ENCODE data around the gene THY1.
"Not testable (repeated sequence)": the region's sequence is repeated elsewhere in the genome, so short reads cannot be mapped to it uniquely, and the experiment has no call there.

Gene THY1

DNA sequence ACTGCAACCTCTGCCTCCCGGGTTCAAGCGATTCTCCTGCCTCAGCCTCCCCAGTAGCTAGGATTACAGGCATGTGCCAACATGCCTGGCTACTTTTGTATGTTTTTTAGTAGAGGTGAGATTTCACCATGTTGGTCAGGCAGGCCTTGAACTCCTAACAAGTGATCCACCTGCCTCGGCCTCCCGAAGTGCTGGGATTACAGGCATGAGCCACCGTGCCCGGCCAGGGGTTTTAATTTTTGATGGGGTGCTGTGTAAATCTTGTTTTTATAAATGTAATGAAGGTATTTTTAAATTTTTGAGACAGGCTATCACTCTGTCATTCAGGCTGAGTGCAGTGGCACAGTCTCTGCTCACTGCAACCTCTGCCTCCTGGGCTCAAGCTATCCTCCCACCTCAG lies 17.5 kb downstream of the THY1 start:
- not testable (repeated sequence) for H3K4ac ChIP-seq (ENCODE audit: low read depth in 1 of 2, low read length in 2 of 2); H2BK120ac ChIP-seq (ENCODE audit: low read depth, low read length); H2AFZ ChIP-seq (ENCODE audit: low read depth, low read length); H3K4me1 ChIP-seq (ENCODE audit: control insufficient read depth, insufficient read depth, low read depth, low read length); H3K36me3 ChIP-seq (ENCODE audit: control insufficient read depth in 1 of 2, insufficient read depth in 2 of 2, low read depth in 1 of 2, low read length in 2 of 2); H4K91ac ChIP-seq (ENCODE audit: low read length); H3K14ac ChIP-seq (ENCODE audit: low read length in 2 of 2); H4K8ac ChIP-seq (ENCODE audit: low read length); H3K4me2 ChIP-seq (ENCODE audit: low read length, poor library complexity, severe bottlenecking); H2BK12ac ChIP-seq (ENCODE audit: low read length in 2 of 2); H2BK5ac ChIP-seq (ENCODE audit: low read depth, low read length, poor library complexity, severe bottlenecking); H2BK15ac ChIP-seq (ENCODE audit: low read depth, poor library complexity, severe bottlenecking); H3K79me1 ChIP-seq (replicated peaks; ENCODE audit: low read length, poor library complexity, severe bottlenecking); H2AK5ac ChIP-seq (ENCODE audit: low read length, severe bottlenecking); DNase-seq; H3K18ac ChIP-seq (ENCODE audit: low read depth in 1 of 2, low read length in 2 of 2); H3K27ac ChIP-seq (ENCODE audit: low read length, poor library complexity, severe bottlenecking); H3K4me3 ChIP-seq (ENCODE audit: insufficient read depth in 1 of 2, low read depth in 1 of 2, low read length in 2 of 2); H3K9ac ChIP-seq (ENCODE audit: low read length); H3K23ac ChIP-seq (ENCODE audit: low read length in 2 of 2)
- Histone ChIP-seq H3K9me3 (ENCODE audit: control insufficient read depth, low read length) (peaks cover 19% of the 10 kb centered on the region), H3K27me3 (ENCODE audit: control insufficient read depth in 1 of 2, insufficient read depth in 1 of 2, low read length in 2 of 2) (peaks cover 7 to 16% of the 10 kb centered on the region in 2 experiments)
- WGBS, result 93% methylated on average over 6 of the region's 6 CpGs

GRCh38 chr11:119404872-119405271 lies 18.1 kb downstream of the THY1 start:
- Histone ChIP-seq H2BK12ac (ENCODE audit: low read length in 2 of 2) (no peak overlapping the region), H3K79me1 (replicated peaks; ENCODE audit: low read length, poor library complexity, severe bottlenecking) (no peaks in the 10 kb centered on the region), H3K4me1 (ENCODE audit: control insufficient read depth, insufficient read depth, low read depth, low read length) (no peaks in the 10 kb centered on the region), H3K9me3 (ENCODE audit: control insufficient read depth, low read length) (peaks cover 24% of the 10 kb centered on the region), H3K4ac (ENCODE audit: low read depth in 1 of 2, low read length in 2 of 2) (no peak overlapping the region), H4K91ac (ENCODE audit: low read length) (no peak overlapping the region), H2BK5ac (ENCODE audit: low read depth, low read length, poor library complexity, severe bottlenecking) (no peak overlapping the region), H3K9ac (ENCODE audit: low read length) (no peak overlapping the region), H3K27ac (ENCODE audit: low read length, poor library complexity, severe bottlenecking) (no peak overlapping the region), H3K14ac (ENCODE audit: low read length in 2 of 2) (no peak overlapping the region), H2AK5ac (ENCODE audit: low read length, severe bottlenecking) (no peak overlapping the region), H3K36me3 (ENCODE audit: control insufficient read depth in 1 of 2, insufficient read depth in 2 of 2, low read depth in 1 of 2, low read length in 2 of 2) (no peaks in the 10 kb centered on the region), H2BK120ac (ENCODE audit: low read depth, low read length) (no peak overlapping the region), H3K27me3 (ENCODE audit: control insufficient read depth in 1 of 2, insufficient read depth in 1 of 2, low read length in 2 of 2) (peaks cover 7 to 14% of the 10 kb centered on the region in 2 experiments), H3K23ac (ENCODE audit: low read length in 2 of 2) (no peak overlapping the region), H3K18ac (ENCODE audit: low read depth in 1 of 2, low read length in 2 of 2) (no peak overlapping the region), H3K4me2 (ENCODE audit: low read length, poor library complexity, severe bottlenecking) (no peak overlapping the region), H3K4me3 (ENCODE audit: insufficient read depth in 1 of 2, low read depth in 1 of 2, low read length in 2 of 2) (no peak overlapping the region), H2BK15ac (ENCODE audit: low read depth, poor library complexity, severe bottlenecking) (no peak overlapping the region), H2AFZ (ENCODE audit: low read depth, low read length) (no peak overlapping the region), H4K8ac (ENCODE audit: low read length) (no peak overlapping the region)
- no peak for DNase-seq
- WGBS, result 63% methylated on average over 1 of the region's 2 CpGs

DNA sequence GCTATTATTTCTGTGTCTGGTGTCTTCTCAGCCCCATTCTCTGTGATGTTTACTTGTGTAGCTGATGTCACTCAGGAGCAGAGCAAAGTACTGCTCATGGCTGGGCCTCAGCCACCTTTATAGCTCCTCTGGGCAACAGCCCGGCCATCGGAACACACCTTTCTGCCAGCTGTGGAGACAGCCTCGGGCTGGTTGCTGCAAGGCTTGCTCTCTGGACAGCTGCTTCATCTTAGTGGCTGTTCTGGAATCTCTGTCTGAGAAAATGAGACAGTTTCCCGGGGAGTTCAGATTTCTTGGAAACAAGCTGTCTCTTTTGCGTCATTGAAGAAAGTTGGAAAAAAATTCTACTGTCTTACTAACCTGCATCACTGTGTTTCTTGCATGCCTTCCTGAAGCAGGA lies 20.0 kb downstream of the THY1 start:
- no peak overlapping the region for H2BK15ac ChIP-seq (ENCODE audit: low read depth, poor library complexity, severe bottlenecking)
- no peak overlapping the region for H3K23ac ChIP-seq (ENCODE audit: low read length in 2 of 2)
- no peak overlapping the region for H3K14ac ChIP-seq (ENCODE audit: low read length in 2 of 2)
- H2AK5ac ChIP-seq (ENCODE audit: low read length, severe bottlenecking), result no peak overlapping the region
- no peak overlapping the region for H4K91ac ChIP-seq (ENCODE audit: low read length)
- H3K4ac ChIP-seq (ENCODE audit: low read depth in 1 of 2, low read length in 2 of 2), result no peak overlapping the region
- H2BK12ac ChIP-seq (ENCODE audit: low read length in 2 of 2), result no peak overlapping the region
- 92% methylated on average over 5 of the region's 5 CpGs for WGBS
- H3K18ac ChIP-seq (ENCODE audit: low read depth in 1 of 2, low read length in 2 of 2), result no peak overlapping the region
- no peaks in the 10 kb centered on the region for H3K36me3 ChIP-seq (ENCODE audit: control insufficient read depth in 1 of 2, insufficient read depth in 2 of 2, low read depth in 1 of 2, low read length in 2 of 2)
- H3K4me3 ChIP-seq (ENCODE audit: insufficient read depth in 1 of 2, low read depth in 1 of 2, low read length in 2 of 2), result no peak overlapping the region
- no peak overlapping the region for H2AFZ ChIP-seq (ENCODE audit: low read depth, low read length)
- no peak overlapping the region for H4K8ac ChIP-seq (ENCODE audit: low read length)
- H3K9me3 ChIP-seq (ENCODE audit: control insufficient read depth, low read length), result peaks cover 42% of the 10 kb centered on the region
- no peak overlapping the region for H2BK5ac ChIP-seq (ENCODE audit: low read depth, low read length, poor library complexity, severe bottlenecking)
- DNase-seq, result no peak
- no peaks in the 10 kb centered on the region for H3K79me1 ChIP-seq (replicated peaks; ENCODE audit: low read length, poor library complexity, severe bottlenecking)
- H3K9ac ChIP-seq (ENCODE audit: low read length), result no peak overlapping the region
- H3K4me1 ChIP-seq (ENCODE audit: control insufficient read depth, insufficient read depth, low read depth, low read length), result no peaks in the 10 kb centered on the region
- H2BK120ac ChIP-seq (ENCODE audit: low read depth, low read length), result no peak overlapping the region
- H3K27me3 ChIP-seq (ENCODE audit: control insufficient read depth in 1 of 2, insufficient read depth in 1 of 2, low read length in 2 of 2), result peaks cover 7% of the 10 kb centered on the region in 2 experiments
- no peak overlapping the region for H3K4me2 ChIP-seq (ENCODE audit: low read length, poor library complexity, severe bottlenecking)
- H3K27ac ChIP-seq (ENCODE audit: low read length, poor library complexity, severe bottlenecking), result no peak overlapping the region

GRCh38 chr11:119402470-119402869 lies 20.5 kb downstream of the THY1 start:
- WGBS, result 76% methylated on average over 8 of the region's 8 CpGs
- no peak overlapping the region for H2BK120ac ChIP-seq (ENCODE audit: low read depth, low read length)

More at GRCh38 chr11:119402470-119402869, 20.5 kb downstream of the THY1 start:
- Histone ChIP-seq H3K36me3 (ENCODE audit: control insufficient read depth in 1 of 2, insufficient read depth in 2 of 2, low read depth in 1 of 2, low read length in 2 of 2) (no peaks in the 10 kb centered on the region), H4K8ac (ENCODE audit: low read length) (no peak overlapping the region), H3K14ac (ENCODE audit: low read length in 2 of 2) (no peak overlapping the region), H3K4me2 (ENCODE audit: low read length, poor library complexity, severe bottlenecking) (no peak overlapping the region), H3K79me1 (replicated peaks; ENCODE audit: low read length, poor library complexity, severe bottlenecking) (no peaks in the 10 kb centered on the region), H4K91ac (ENCODE audit: low read length) (no peak overlapping the region), H3K23ac (ENCODE audit: low read length in 2 of 2) (no peak overlapping the region), H3K4me1 (ENCODE audit: control insufficient read depth, insufficient read depth, low read depth, low read length) (no peaks in the 10 kb centered on the region), H2BK12ac (ENCODE audit: low read length in 2 of 2) (no peak overlapping the region), H3K9me3 (ENCODE audit: control insufficient read depth, low read length) (peaks cover 46% of the 10 kb centered on the region), H3K9ac (ENCODE audit: low read length) (no peak overlapping the region), H2AK5ac (ENCODE audit: low read length, severe bottlenecking) (no peak overlapping the region), H2AFZ (ENCODE audit: low read depth, low read length) (no peak overlapping the region), H3K4ac (ENCODE audit: low read depth in 1 of 2, low read length in 2 of 2) (no peak overlapping the region), H2BK15ac (ENCODE audit: low read depth, poor library complexity, severe bottlenecking) (no peak overlapping the region), H3K18ac (ENCODE audit: low read depth in 1 of 2, low read length in 2 of 2) (no peak overlapping the region), H3K27me3 (ENCODE audit: control insufficient read depth in 1 of 2, insufficient read depth in 1 of 2, low read length in 2 of 2) (peaks cover 7% of the 10 kb centered on the region in 2 experiments), H3K27ac (ENCODE audit: low read length, poor library complexity, severe bottlenecking) (no peak overlapping the region), H3K4me3 (ENCODE audit: insufficient read depth in 1 of 2, low read depth in 1 of 2, low read length in 2 of 2) (no peak overlapping the region), H2BK5ac (ENCODE audit: low read depth, low read length, poor library complexity, severe bottlenecking) (no peak overlapping the region)
- no peak for DNase-seq

Data from mesenchymal stem cell (in vitro differentiated cells and primary cell).